Stimulated activated CD8-positive, alpha-beta memory T cell treated with anti-CD3 and anti-CD28 coated beads, Interleukin-7, amount 100 ng/mL, for 4 hours (primary cell): ENCODE measurements around the gene HNRNPDL.
"Not testable (repeated sequence)": the region's sequence is repeated elsewhere in the genome, so short reads cannot be mapped to it uniquely, and the experiment has no call there.

Experiments used
- DNase-seq, 2 donors: peaks; one replicate each; pipeline ENCODE4 v3.0.0-alpha.2; 2020; ENCODE audit warnings: low read depth in 2 of 2

Gene HNRNPDL

GRCh38 chr4:82432596-82432995, 2.3 kb upstream of the HNRNPDL start:
- no peak for DNase-seq

- DNase-seq, result no peak
These were observed 1.6 kb upstream of the HNRNPDL start for GRCh38 chr4:82431831-82432230.

GRCh38 chr4:82430964-82431745, 893 bp upstream of the HNRNPDL start:
- DNase-seq, result peak in 1 of 2 donors; percentile 17

GRCh38 chr4:82429728-82430192, 502 bp downstream of the HNRNPDL start:
- peak in 1 of 2 donors; percentile 24 for DNase-seq

GRCh38 chr4:82428969-82429727, 1.1 kb downstream of the HNRNPDL start:
- peak; percentile 78 to 93 for DNase-seq

- no peak for DNase-seq
These were observed 1.7 kb downstream of the HNRNPDL start for GRCh38 chr4:82428526-82428968.

- DNase-seq, result no peak
These were observed 4.8 kb downstream of the HNRNPDL start for GRCh38 chr4:82425478-82425877.

GRCh38 chr4:82423245-82424054, 6.8 kb downstream of the HNRNPDL start:
- no peak for DNase-seq

- DNase-seq, result no peak
These were observed 7.6 kb downstream of the HNRNPDL start for GRCh38 chr4:82422616-82423015.

GRCh38 chr4:82421796-82422560, 8.3 kb downstream of the HNRNPDL start:
- DNase-seq, result no peak

- no peak for DNase-seq
These were observed 10.8 kb downstream of the HNRNPDL start for GRCh38 chr4:82419451-82419850.

GRCh38 chr4:82415922-82416365, 14.3 kb downstream of the HNRNPDL start:
- no peak for DNase-seq

- DNase-seq, result not testable (repeated sequence)
These were observed 15.2 kb downstream of the HNRNPDL start for GRCh38 chr4:82415061-82415460.

GRCh38 chr4:82403725-82404124, 26.5 kb downstream of the HNRNPDL start:
- DNase-seq, result no peak

GRCh38 chr4:82402196-82402775, 28.0 kb downstream of the HNRNPDL start:
- no peak for DNase-seq

GRCh38 chr4:82401600-82401999, 28.7 kb downstream of the HNRNPDL start:
- DNase-seq, result no peak

- DNase-seq, result no peak
These were observed 32.0 kb downstream of the HNRNPDL start for GRCh38 chr4:82398263-82398662.

GRCh38 chr4:82397527-82397926, 32.7 kb downstream of the HNRNPDL start:
- no peak for DNase-seq

- no peak for DNase-seq
These were observed 35.4 kb downstream of the HNRNPDL start for GRCh38 chr4:82394896-82395295.

- DNase-seq, result not testable (repeated sequence)
These were observed 40.2 kb downstream of the HNRNPDL start for GRCh38 chr4:82390061-82390460.

- DNase-seq, result no peak
These were observed 41.9 kb downstream of the HNRNPDL start for GRCh38 chr4:82388405-82388804.
